HCT116 (cell line): ENCODE data around the gene TRIM63. TPM values are rescaled to one million over a fixed set of nuclear protein-coding genes. Genes with fewer than 3 reads are reported as not detected.

ENCODE experiments used
- ATAC-seq: fragments of 200-7000 bp; cut with Tn5 transposase; 2 replicates; pipeline ENCODE4 v1.9.1; 2020; ENCODE audit warnings: mild to moderate bottlenecking, moderate library complexity
- BruUV-seq: library from RNA; stranded (reverse); fragments of 400-500 nt; replicated peaks from 2 replicates; lab custom pipeline; 2021; lab: Mats Ljungman, UMichigan
- CTCF ChIA-PET: fragments of 300-600 bp; sonication (Branson Sonifier 250); formaldehyde crosslinking; loops from one replicate; lab custom pipeline; 2021; ENCODE audit warnings: antibody characterized with exemption; lab: Charles Lee
- POLR2A ChIA-PET: fragments of 300-600, 350-600 bp; sonication (Branson Sonifier 250); formaldehyde crosslinking; loops from one replicate; lab custom pipeline; 2021; ENCODE audit warnings: antibody characterized with exemption; lab: Charles Lee
- RAD21 ChIA-PET, 2 experiments: fragments of 300-600 bp; sonication (Branson Sonifier 250); formaldehyde crosslinking; loops; one replicate each; lab custom pipeline; 2023; ENCODE audit warnings: low total read pairs in 2 of 2; ENCODE audit not compliant: uncharacterized antibody in 2 of 2, unreplicated experiment in 2 of 2, low non-redundant PET in 1 of 2; lab: Charles Lee
- DNase-seq: peaks from one replicate; pipeline ENCODE4 v3.0.0-alpha.2; 2010; ENCODE audit warnings: low read depth, low spot score
- H2AFZ ChIP-seq: fragments of 200-600 bp; shearing (Covaris generic), sonication (generic); 2 replicates; pipeline ENCODE4 v1.6.1; 2017; ENCODE audit warnings: low read depth, mixed run types, mixed read lengths, antibody characterized with exemption, low read length; ENCODE audit not compliant: poor library complexity, severe bottlenecking
- H3K27ac ChIP-seq: 2 replicates; pipeline ENCODE4 v1.5.1; 2012; ENCODE audit warnings: low read depth, low read length
- H3K27me3 ChIP-seq: fragments of 200-600 bp; sonication (generic); 2 replicates; pipeline ENCODE4 v1.6.1; 2016; ENCODE audit warnings: mixed run types, low read length, mixed read lengths; ENCODE audit not compliant: insufficient read depth
- H3K36me3 ChIP-seq, 2 experiments: fragments of 200-500 bp in 1 of 2; fragments of 200-600 bp in 1 of 2; sonication (Bioruptor generic) in 1 of 2; sonication (generic) in 1 of 2; 2 replicates each; pipeline versions ENCODE4 v1.5.1 to v1.6.1; 2014 to 2016; ENCODE audit warnings: low read length in 2 of 2, inconsistent platforms in 1 of 2, mixed read lengths in 1 of 2, mixed run types in 1 of 2; ENCODE audit not compliant: insufficient read depth in 2 of 2, control insufficient read depth in 1 of 2
- H3K4me1 ChIP-seq, 2 experiments: fragments of 200-600 bp in 1 of 2; sonication (generic) in 1 of 2; 2 replicates each; pipeline versions ENCODE4 v1.5.1 to v1.6.1; 2012 to 2017; ENCODE audit warnings: low read length in 2 of 2, inconsistent platforms in 1 of 2, mild to moderate bottlenecking in 1 of 2, mixed read lengths in 1 of 2, mixed run types in 1 of 2, moderate library complexity in 1 of 2; ENCODE audit not compliant: insufficient read depth in 2 of 2, control insufficient read depth in 1 of 2
- H3K4me2 ChIP-seq: fragments of 200-600 bp; sonication (generic); 2 replicates; pipeline ENCODE4 v1.6.1; 2017; ENCODE audit warnings: mixed run types, low read length, mixed read lengths
- H3K4me3 ChIP-seq, 2 experiments: fragments of 200-600 bp in 1 of 2; sonication (generic) in 1 of 2; replicated peaks in 1 of 2; 2 replicates each; pipeline ENCODE4 v1.5.1; 2011 to 2016; ENCODE audit warnings: low read length in 2 of 2, control low read depth in 1 of 2, low read depth in 1 of 2, mild to moderate bottlenecking in 1 of 2, mixed read lengths in 1 of 2, mixed run types in 1 of 2
- H3K79me2 ChIP-seq: fragments of 200-600 bp; sonication (generic); 2 replicates; pipeline ENCODE4 v1.6.1; 2017; ENCODE audit warnings: mild to moderate bottlenecking, mixed run types, low read length, moderate library complexity, mixed read lengths; ENCODE audit not compliant: insufficient read depth
- H3K9ac ChIP-seq: fragments of 200-600 bp; sonication (generic); 2 replicates; pipeline ENCODE4 v1.6.1; 2016; ENCODE audit warnings: low read length, mixed read lengths
- H3K9me2 ChIP-seq: fragments of 200-600 bp; sonication (generic), shearing (Covaris generic); 2 replicates; pipeline ENCODE4 v1.6.1; 2017; ENCODE audit warnings: mixed run types, mild to moderate bottlenecking, moderate library complexity; ENCODE audit not compliant: insufficient read depth
- H3K9me3 ChIP-seq, 2 experiments: fragments of 200-500 bp in 1 of 2; fragments of 200-600 bp in 1 of 2; sonication (Bioruptor generic) in 1 of 2; sonication (generic) in 1 of 2; 2 replicates each; pipeline ENCODE4 v1.6.1; 2014 to 2017; ENCODE audit warnings: low read length in 2 of 2, mixed read lengths in 2 of 2, inconsistent platforms in 1 of 2, low read depth in 1 of 2, mild to moderate bottlenecking in 1 of 2, mixed run types in 1 of 2, moderate library complexity in 1 of 2; ENCODE audit not compliant: control insufficient read depth in 1 of 2, insufficient read depth in 1 of 2
- H4K20me1 ChIP-seq: fragments of 200-600 bp; sonication (generic), shearing (Covaris generic); 2 replicates; pipeline ENCODE4 v1.6.1; 2017; ENCODE audit warnings: mixed run types, mild to moderate bottlenecking, moderate library complexity; ENCODE audit not compliant: insufficient read depth
- CBX3 ChIP-seq: IDR thresholded peaks from 2 replicates; pipeline ENCODE4 v1.6.1; 2012; ENCODE audit warnings: low read depth
- CEBPB ChIP-seq: IDR thresholded peaks from 2 replicates; pipeline ENCODE4 v1.6.1; 2012; ENCODE audit warnings: low read depth
- ELF1 ChIP-seq: IDR thresholded peaks from 2 replicates; pipeline ENCODE4 v1.6.1; 2012; ENCODE audit warnings: low read depth, borderline replicate concordance
- EZH2 ChIP-seq: fragments of 200-600 bp; sonication (generic); IDR thresholded peaks from 2 replicates; pipeline ENCODE4 v1.6.1; 2017; ENCODE audit warnings: antibody characterized with exemption, mixed run types
- EZH2phosphoT487 ChIP-seq: fragments of 200-600 bp; IDR thresholded peaks from 2 replicates; pipeline ENCODE4 v1.6.1; 2018; ENCODE audit warnings: antibody characterized with exemption, borderline replicate concordance
- FOSL1 ChIP-seq: IDR thresholded peaks from 2 replicates; pipeline ENCODE4 v1.6.1; 2012; ENCODE audit warnings: low read depth
- JUND ChIP-seq: IDR thresholded peaks from 2 replicates; pipeline ENCODE4 v1.6.1; 2012
- POLR2A ChIP-seq: IDR thresholded peaks from 2 replicates; pipeline ENCODE4 v1.7.0; 2011; ENCODE audit warnings: borderline replicate concordance; ENCODE audit not compliant: insufficient read depth, insufficient read length; ENCODE audit errors: extremely low read depth
- POLR2AphosphoS5 ChIP-seq: IDR thresholded peaks from 2 replicates; pipeline ENCODE4 v1.6.1; 2011; ENCODE audit warnings: mild to moderate bottlenecking, low read depth, low read length, moderate library complexity
- RAD21 ChIP-seq: IDR thresholded peaks from 2 replicates; pipeline ENCODE4 v1.6.1; 2012; ENCODE audit warnings: low read depth, mild to moderate bottlenecking
- SIN3A ChIP-seq: IDR thresholded peaks from 2 replicates; pipeline ENCODE4 v1.6.1; 2012; ENCODE audit warnings: low read depth
- SRF ChIP-seq: IDR thresholded peaks from 2 replicates; pipeline ENCODE4 v1.6.1; 2012; ENCODE audit warnings: low read depth
- TCF7L2 ChIP-seq: IDR thresholded peaks from 2 replicates; pipeline ENCODE4 v1.7.0; 2011; ENCODE audit warnings: borderline replicate concordance, inconsistent platforms; ENCODE audit not compliant: insufficient read depth, insufficient read length; ENCODE audit errors: extremely low read depth
- YY1 ChIP-seq: IDR thresholded peaks from 2 replicates; pipeline ENCODE4 v1.6.1; 2011; ENCODE audit warnings: low read length, low read depth, moderate library complexity, mild to moderate bottlenecking; ENCODE audit not compliant: insufficient replicate concordance; ENCODE audit errors: extremely low read depth
- intact Hi-C: fragments of 100-400 bp; cut with micrococcal nuclease; formaldehyde crosslinking; loops from 2 replicates; pipeline ENCODE4 v1.10.0; 2022
- total RNA-seq: library from RNA; stranded (reverse); gene quantifications from one replicate; pipeline ENCODE4 v1.2.1, GENCODE V29; 2021; ENCODE audit not compliant: unreplicated experiment
- TF ChIP-seq, protein P1 (sequence below): IDR thresholded peaks from 2 replicates; pipeline ENCODE4 v1.6.1; 2011; ENCODE audit warnings: mild to moderate bottlenecking, low read length, moderate library complexity; ENCODE audit not compliant: insufficient replicate concordance; ENCODE audit errors: extremely low read depth
- TF ChIP-seq, protein P2 (sequence below): IDR thresholded peaks from 2 replicates; pipeline ENCODE4 v1.6.1; 2012
- TF ChIP-seq, protein P3 (sequence below), 3 experiments: fragments of 200-600 bp in 1 of 3; sonication (generic) in 1 of 3; IDR thresholded peaks in 2 of 3; conservative IDR thresholded peaks in 1 of 3; 2 replicates each; pipeline ENCODE4 v1.5.1; 2012 to 2017; ENCODE audit warnings: low read depth in 2 of 3, low read length in 2 of 3, antibody characterized with exemption in 1 of 3, borderline replicate concordance in 1 of 3, control low read depth in 1 of 3, mild to moderate bottlenecking in 1 of 3, mixed read lengths in 1 of 3, mixed run types in 1 of 3, moderate library complexity in 1 of 3; ENCODE audit not compliant: insufficient read depth in 1 of 3
- TF ChIP-seq, protein P4 (sequence below): IDR thresholded peaks from 2 replicates; pipeline ENCODE4 v1.6.1; 2012
- TF ChIP-seq, protein P5 (sequence below): IDR thresholded peaks from 2 replicates; pipeline ENCODE4 v1.6.1; 2012; ENCODE audit warnings: low read depth

Gene TRIM63
- total RNA-seq, 1 experiment from 2014 or later, result not detected

DNA sequence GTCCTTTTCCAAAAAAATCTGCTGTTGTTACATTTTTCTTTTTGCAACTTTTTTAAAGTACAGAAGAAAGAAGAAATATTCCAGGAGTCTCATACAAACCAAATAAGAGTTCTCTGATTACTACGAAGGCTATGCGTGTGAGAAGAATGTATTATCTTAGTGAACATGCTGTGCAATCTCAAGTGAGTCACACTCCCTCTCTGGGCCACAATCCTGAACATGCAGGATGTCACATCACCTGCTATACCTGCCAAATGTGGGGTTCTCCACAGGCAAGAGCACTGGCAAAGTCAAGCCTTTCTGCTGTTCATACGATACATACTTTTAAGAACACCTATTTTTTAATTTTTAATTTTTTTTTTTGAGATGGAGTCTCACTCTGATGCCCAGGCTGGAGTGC lies 21.7 kb upstream of the TRIM63 start:
- H3K27ac ChIP-seq, result no peak overlapping the region
- no peak for DNase-seq
- no peaks in the 10 kb centered on the region for H3K9me3 ChIP-seq
- H3K36me3 ChIP-seq, result no peaks in the 10 kb centered on the region
- intact Hi-C loops, result no loop called here
- no peaks in the 10 kb centered on the region for H3K27me3 ChIP-seq
- H3K9me2 ChIP-seq, result no peaks in the 10 kb centered on the region
- H3K4me1 ChIP-seq, result peaks cover 0 to 6% of the 10 kb centered on the region in 2 experiments; a peak in 2 of 4 replicates
- no peak overlapping the region for H2AFZ ChIP-seq
- no peaks in the 10 kb centered on the region for H4K20me1 ChIP-seq
- no peak overlapping the region for H3K9ac ChIP-seq
- H3K4me3 ChIP-seq, result no peak overlapping the region
- H3K79me2 ChIP-seq, result no peaks in the 10 kb centered on the region
- no TSS peak for BruUV-seq
- RAD21 ChIA-PET, result no interaction called here
- no peak overlapping the region for H3K4me2 ChIP-seq
- no peak for ATAC-seq
- CTCF ChIA-PET, result no interaction called here
- TF ChIP-seq, protein P1, sequence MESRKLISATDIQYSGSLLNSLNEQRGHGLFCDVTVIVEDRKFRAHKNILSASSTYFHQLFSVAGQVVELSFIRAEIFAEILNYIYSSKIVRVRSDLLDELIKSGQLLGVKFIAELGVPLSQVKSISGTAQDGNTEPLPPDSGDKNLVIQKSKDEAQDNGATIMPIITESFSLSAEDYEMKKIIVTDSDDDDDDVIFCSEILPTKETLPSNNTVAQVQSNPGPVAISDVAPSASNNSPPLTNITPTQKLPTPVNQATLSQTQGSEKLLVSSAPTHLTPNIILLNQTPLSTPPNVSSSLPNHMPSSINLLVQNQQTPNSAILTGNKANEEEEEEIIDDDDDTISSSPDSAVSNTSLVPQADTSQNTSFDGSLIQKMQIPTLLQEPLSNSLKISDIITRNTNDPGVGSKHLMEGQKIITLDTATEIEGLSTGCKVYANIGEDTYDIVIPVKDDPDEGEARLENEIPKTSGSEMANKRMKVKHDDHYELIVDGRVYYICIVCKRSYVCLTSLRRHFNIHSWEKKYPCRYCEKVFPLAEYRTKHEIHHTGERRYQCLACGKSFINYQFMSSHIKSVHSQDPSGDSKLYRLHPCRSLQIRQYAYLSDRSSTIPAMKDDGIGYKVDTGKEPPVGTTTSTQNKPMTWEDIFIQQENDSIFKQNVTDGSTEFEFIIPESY, result no peak
- TF ChIP-seq RAD21 (no peak), EZH2phosphoT487 (no peak), EZH2 (no peak), TCF7L2 (no peak), POLR2AphosphoS5 (no peak), JUND (no peak), SIN3A (no peak), ELF1 (no peak), CBX3 (no peak), CEBPB (no peak), FOSL1 (no peak), POLR2A (no peak), YY1 (no peak), SRF (no peak)
- TF ChIP-seq, protein P2, sequence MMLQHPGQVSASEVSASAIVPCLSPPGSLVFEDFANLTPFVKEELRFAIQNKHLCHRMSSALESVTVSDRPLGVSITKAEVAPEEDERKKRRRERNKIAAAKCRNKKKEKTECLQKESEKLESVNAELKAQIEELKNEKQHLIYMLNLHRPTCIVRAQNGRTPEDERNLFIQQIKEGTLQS, result no peak
- TF ChIP-seq, protein P3, sequence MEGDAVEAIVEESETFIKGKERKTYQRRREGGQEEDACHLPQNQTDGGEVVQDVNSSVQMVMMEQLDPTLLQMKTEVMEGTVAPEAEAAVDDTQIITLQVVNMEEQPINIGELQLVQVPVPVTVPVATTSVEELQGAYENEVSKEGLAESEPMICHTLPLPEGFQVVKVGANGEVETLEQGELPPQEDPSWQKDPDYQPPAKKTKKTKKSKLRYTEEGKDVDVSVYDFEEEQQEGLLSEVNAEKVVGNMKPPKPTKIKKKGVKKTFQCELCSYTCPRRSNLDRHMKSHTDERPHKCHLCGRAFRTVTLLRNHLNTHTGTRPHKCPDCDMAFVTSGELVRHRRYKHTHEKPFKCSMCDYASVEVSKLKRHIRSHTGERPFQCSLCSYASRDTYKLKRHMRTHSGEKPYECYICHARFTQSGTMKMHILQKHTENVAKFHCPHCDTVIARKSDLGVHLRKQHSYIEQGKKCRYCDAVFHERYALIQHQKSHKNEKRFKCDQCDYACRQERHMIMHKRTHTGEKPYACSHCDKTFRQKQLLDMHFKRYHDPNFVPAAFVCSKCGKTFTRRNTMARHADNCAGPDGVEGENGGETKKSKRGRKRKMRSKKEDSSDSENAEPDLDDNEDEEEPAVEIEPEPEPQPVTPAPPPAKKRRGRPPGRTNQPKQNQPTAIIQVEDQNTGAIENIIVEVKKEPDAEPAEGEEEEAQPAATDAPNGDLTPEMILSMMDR (IDR thresholded peaks at IDR 0.05 in 2 of 3, conservative IDR thresholded peaks at IDR 0.05 in 1 of 3; ENCODE audit: borderline replicate concordance in 1 of 3, insufficient read depth in 1 of 3, low read depth in 2 of 3, low read length in 2 of 3), result no peak
- TF ChIP-seq, protein P4, sequence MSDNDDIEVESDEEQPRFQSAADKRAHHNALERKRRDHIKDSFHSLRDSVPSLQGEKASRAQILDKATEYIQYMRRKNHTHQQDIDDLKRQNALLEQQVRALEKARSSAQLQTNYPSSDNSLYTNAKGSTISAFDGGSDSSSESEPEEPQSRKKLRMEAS, result no peak
- TF ChIP-seq, protein P5, sequence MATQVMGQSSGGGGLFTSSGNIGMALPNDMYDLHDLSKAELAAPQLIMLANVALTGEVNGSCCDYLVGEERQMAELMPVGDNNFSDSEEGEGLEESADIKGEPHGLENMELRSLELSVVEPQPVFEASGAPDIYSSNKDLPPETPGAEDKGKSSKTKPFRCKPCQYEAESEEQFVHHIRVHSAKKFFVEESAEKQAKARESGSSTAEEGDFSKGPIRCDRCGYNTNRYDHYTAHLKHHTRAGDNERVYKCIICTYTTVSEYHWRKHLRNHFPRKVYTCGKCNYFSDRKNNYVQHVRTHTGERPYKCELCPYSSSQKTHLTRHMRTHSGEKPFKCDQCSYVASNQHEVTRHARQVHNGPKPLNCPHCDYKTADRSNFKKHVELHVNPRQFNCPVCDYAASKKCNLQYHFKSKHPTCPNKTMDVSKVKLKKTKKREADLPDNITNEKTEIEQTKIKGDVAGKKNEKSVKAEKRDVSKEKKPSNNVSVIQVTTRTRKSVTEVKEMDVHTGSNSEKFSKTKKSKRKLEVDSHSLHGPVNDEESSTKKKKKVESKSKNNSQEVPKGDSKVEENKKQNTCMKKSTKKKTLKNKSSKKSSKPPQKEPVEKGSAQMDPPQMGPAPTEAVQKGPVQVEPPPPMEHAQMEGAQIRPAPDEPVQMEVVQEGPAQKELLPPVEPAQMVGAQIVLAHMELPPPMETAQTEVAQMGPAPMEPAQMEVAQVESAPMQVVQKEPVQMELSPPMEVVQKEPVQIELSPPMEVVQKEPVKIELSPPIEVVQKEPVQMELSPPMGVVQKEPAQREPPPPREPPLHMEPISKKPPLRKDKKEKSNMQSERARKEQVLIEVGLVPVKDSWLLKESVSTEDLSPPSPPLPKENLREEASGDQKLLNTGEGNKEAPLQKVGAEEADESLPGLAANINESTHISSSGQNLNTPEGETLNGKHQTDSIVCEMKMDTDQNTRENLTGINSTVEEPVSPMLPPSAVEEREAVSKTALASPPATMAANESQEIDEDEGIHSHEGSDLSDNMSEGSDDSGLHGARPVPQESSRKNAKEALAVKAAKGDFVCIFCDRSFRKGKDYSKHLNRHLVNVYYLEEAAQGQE, result no peak
- POLR2A ChIA-PET, result no interaction called here
